Measurements from ENCODE around the gene SCYGR7.
"Not testable (repeated sequence)": the region's sequence is repeated elsewhere in the genome, so short reads cannot be mapped to it uniquely, and the experiment has no call there.

The SCYGR7 gene, protein sequence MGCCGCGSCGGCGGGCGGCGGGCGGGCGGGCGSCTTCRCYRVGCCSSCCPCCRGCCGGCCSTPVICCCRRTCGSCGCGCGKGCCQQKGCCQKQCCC

GRCh38 chr2:227728035-227728434 is at the start of gene SCYGR7:
Gene SCYGR7 (plus strand): TSS chr2:227728335. CDS start chr2:227728335, 0 bp downstream.
- no peak for DNase-seq (ENCODE audit: low spot score)

DNA sequence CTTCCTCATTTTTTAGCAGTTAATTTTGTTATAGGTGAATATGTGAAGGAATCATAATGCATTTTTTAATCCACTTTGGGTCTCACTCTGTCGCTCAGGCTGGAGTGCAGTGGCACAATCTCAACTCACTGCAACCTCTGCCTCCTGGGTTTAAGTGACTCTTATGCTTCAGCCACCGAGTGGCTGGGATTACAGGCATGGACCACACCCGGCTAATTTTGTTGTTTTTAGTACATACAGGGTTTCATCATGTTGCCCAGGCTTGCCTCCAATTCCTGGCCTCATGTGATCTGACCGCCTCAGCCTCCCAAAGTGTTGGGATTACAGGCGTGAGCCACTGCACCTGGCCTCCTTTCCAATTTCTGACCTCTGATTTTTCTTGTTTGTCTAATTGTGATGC is 43.9 kb upstream of the SCYGR7 start:
- DNase-seq (ENCODE audit: low spot score) = no peak

DNA sequence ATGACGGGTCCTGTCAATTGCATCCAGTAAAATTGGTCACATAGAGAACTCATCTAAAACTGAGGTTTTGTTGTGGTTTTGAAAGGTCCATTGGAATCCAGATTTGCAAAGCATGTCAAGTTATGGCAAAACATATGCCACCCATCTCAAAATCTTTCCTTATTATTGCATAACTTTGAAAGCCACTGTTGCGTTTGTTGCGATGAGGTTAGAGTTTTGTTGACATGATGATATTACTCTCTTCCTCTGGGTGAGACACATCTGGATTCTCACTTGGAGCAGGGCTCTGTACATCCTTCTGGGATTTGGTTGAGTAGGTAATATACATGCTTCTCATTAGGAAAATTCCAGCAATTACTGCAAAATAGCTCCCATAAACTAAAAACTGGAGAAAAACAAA is 40.9 kb upstream of the SCYGR7 start:
- DNase-seq (ENCODE audit: low spot score) = no peak

DNA sequence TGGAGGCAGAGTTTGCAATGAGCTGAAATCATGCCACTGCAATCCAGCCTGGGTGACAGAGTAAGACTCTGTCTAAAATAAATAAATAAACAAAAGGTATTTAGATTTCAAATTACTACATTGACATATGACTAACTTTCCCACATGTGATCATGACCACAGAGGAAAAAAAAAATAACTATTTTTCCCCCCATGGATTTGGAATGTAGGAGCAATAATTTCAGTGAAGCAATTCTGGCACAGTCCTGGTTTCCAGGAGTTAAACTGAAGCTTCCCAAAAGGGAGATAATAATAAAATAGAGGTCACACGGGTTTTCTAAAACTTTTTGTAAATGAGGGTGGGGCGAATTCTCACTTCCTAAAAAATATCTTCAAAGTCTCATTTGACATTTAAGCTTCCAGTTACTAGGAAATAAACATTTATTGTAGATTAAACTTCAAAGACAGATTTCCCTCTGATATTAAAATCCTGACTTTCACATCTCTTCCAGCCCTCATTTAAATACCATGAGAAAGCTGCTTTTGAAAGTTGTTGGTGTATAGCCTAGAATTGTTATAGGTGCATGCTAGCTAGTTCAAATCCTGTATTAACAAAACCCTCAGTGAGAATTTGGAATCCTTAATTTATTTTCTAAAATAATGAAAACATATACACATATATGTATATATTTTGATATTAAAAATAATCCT is 31.0 kb upstream of the SCYGR7 start:
- DNase-seq (ENCODE audit: low spot score) = no peak

GRCh38 chr2:227701556-227701955 is 26.6 kb upstream of the SCYGR7 start:
- DNase-seq (ENCODE audit: low spot score) = no peak

DNA sequence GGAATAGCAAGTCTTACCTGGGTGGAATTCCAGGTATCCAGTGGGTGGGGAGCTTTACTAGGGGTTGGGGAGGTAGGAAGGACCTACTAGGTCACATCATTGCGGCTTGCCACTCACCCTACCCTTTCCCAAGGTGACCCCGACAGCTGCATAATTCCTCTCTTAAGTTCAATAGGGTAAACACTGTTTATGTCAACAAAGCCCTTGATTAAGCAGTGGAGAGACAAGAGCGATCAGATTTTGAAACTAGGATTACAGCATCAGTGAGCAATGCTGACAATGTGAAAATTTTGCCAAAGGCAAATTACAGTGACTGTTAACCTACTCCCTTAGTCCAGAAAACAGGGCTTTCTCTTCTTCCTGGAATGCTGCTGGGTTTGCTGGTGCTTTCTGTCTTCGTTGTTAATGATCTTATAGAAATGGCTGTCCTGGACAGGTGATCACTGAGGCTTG is 24.8 kb upstream of the SCYGR7 start:
- peak; percentile 14 for DNase-seq (ENCODE audit: low spot score)

GRCh38 chr2:227703961-227704360 is 24.2 kb upstream of the SCYGR7 start:
- peak; percentile 3 for DNase-seq (ENCODE audit: low spot score)

- DNase-seq (ENCODE audit: low spot score) = no peak
Measured at GRCh38 chr2:227706859-227707258, 21.3 kb upstream of the SCYGR7 start.

DNA sequence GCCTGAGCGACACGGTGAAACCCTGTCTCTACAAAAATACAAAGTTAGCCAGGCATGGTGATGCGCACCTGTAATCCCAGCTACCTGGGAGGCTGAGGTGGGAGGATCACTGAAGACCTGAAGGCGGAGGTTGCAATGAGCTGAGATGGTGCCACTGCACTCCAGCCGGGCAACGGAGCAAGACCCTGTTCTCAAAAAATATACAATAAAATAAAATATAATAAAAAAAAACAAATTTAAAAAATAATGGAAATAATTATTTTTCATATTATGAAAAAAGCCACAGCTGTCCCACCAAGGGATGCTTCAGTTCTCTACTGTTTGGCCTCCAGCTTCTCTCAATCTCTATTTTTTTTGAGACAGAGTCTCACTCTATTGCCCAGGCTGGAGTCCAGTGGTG is 20.7 kb upstream of the SCYGR7 start:
- DNase-seq (ENCODE audit: low spot score) = no peak

DNA sequence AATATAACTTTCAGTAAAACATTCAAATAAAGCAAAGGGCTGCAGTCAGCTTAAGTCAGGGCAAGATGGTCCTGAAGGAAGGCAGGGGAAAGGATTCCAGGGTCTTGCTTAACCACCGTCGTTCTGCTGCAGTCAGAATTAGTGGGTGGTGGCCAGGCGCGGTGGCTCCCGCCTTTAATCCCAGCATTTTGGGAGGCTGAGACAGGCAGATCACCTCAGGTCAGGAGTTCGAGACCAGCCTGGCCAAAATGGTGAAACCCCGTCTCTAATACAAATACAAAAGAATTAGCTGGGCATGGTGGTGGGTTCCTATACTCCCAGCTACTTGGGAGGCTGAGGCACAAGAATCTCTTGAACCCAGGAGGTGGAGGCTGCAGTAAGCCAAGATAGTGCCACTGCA is 17.1 kb upstream of the SCYGR7 start:
- no peak for DNase-seq (ENCODE audit: low spot score)

- DNase-seq (ENCODE audit: low spot score) = no peak
Measured at GRCh38 chr2:227713291-227713690, 14.8 kb upstream of the SCYGR7 start.

GRCh38 chr2:227716501-227716900 is 11.6 kb upstream of the SCYGR7 start:
- no peak for DNase-seq (ENCODE audit: low spot score)

DNA sequence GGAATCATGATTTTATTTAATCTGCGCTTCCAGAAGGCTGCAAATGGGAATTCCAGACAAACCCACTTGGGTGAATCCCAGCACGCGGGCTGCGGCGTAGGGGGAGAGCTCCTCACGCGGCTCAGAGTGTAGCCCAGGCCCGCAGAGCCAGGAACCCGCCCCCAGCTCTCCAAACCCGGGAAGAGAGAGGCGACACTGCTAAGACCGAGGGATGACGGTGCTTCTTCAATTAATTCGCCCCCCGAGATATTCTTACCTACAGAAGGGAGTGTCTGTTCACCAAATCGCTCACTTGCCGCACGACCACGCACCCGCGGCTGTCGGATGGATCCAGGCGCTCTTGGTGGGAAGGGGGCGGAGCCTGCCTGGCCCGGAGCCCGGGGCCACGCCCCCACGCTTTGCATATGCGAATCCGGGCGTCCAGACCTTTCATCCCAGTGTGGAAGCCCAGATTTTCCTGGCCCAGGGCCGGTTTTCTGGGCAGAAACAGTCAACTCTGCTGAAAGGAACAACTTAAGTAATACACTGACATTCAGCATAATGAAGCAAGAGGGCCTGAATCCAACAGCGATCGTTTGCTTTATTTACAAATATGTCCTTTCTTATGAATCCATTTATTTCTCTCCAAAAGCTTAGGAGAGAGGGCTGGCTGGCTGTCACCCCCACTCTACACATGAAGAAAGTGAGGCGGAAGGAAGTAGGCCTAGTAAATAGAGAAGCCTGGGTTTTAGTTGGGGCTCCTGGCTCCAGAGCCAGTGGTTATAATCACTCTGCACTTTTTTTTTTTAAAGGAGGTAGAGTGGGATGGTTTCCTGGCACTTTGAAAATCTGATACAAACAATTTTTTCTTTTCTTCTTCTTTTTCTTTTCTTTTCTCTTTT is 10.2 kb upstream of the SCYGR7 start, which contains the start of gene SLC19A3:
Gene SLC19A3, minus strand, starts transcription at position 342 of the 881 bp plus-strand sequence. CDS start 15,710 bp downstream, outside the sequence.
- peak; percentile 59 for DNase-seq (ENCODE audit: low spot score)

GRCh38 chr2:227719641-227720040 is 8.5 kb upstream of the SCYGR7 start:
- no peak for DNase-seq (ENCODE audit: low spot score)

- DNase-seq (ENCODE audit: low spot score) = no peak
Measured at GRCh38 chr2:227720680-227721079, 7.5 kb upstream of the SCYGR7 start.

GRCh38 chr2:227722821-227723220 is 5.3 kb upstream of the SCYGR7 start:
- not testable (repeated sequence) for DNase-seq (ENCODE audit: low spot score)

DNA sequence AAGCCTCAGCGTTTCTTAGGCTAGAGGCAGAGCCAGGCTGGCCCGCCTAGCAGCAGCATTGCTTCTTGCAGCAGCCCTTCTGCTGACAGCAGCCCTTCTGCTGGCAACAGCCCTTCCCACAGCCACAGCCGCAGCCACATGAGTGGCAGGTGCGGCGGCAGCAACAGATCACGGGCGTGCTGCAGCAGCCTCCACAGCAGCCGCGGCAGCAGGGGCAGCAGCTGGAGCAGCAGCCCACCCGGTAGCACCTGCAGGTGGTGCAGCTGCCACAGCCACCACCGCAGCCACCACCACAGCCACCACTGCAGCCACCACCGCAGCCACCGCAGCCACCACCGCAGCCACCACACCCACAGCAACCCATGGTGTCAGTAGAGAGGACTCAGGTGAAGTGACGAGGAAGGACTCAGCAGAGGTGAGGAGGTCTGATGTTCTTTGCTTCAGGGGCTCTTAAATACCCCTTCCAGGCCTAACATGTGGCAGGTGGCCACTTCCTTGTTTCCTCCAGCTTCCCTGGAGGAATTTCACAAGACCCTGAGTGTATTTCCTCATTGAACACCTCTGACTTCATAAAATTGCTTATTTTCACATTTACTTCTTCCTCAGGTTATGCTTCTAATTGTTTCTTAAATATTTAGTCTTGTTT is 3.6 kb upstream of the SCYGR7 start, which contains the start of gene SCYGR6:
Gene SCYGR6, minus strand, starts transcription at position 364 of the 646 bp plus-strand sequence. Its CDS starts 0 bp downstream, at position 364.
- DNase-seq (ENCODE audit: low spot score) = no peak

- DNase-seq (ENCODE audit: low spot score) = no peak
Measured at GRCh38 chr2:227739351-227739750, 11.2 kb downstream of the SCYGR7 start.

DNA sequence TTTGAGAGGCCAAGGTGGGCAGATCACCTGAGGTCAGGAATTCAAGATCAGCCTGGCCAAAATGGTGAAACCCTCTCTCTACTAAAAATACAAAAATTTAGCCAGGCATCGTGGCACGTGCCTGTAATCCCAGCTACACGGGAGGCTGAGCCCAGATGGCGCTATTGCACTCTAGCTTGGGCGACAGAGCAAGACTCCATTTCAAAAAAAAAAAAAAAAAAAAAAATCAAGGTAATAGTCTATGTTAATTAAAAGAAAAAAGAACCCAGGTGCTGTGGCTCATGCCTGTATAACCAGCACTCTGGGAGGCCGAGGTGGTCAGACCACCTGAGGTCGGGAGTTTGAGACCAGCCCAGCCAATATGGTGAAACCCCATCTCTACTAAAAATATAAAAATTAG is 12.6 kb downstream of the SCYGR7 start:
- DNase-seq (ENCODE audit: low spot score) = not testable (repeated sequence)

DNA sequence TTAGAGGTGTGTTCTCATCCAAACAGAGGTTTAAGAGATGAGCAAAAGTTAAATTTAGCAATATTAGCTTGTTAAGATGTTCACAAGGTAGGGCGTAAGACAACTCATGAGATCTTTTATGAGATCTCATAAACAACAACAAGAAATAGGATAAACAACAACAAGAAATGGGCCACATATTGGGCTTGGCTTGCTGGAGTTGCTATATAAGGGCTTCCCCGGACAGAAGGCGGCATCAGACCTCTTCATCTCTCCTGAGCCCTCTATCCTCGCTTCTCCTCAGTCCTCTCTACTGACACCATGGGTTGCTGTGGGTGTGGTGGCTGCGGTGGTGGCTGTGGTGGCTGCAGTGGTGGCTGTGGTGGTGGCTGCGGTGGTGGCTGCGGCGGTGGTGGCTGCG is 17.5 kb downstream of the SCYGR7 start, which contains the start of gene SCYGR8:
Gene SCYGR8, plus strand, starts transcription at position 301 of the 400 bp plus-strand sequence. Its CDS starts 0 bp downstream, at position 301.
- DNase-seq (ENCODE audit: low spot score) = no peak

DNA sequence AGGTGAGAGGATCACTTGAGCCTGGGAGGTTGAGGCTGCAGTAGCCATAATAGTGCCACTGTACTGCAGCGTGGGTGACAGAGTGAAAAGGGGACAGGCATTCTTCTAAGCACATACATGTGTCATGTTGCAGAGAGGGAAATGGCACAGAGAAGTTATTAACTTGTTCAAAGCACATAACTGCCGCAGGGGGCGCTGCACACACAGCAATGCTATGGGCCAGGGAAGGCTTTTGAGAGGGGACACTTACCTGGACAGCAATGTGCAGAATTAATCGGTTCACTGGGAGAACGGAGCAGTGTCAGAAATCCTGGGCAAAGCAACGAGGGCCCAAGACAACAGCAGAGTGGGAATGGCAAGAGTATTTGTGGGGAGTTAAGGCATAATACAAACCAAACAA is 19.9 kb downstream of the SCYGR7 start:
- no peak for DNase-seq (ENCODE audit: low spot score)

- DNase-seq (ENCODE audit: low spot score) = not testable (repeated sequence)
Measured at GRCh38 chr2:227756261-227756660, 28.1 kb downstream of the SCYGR7 start.

All from AG08395 (cell line).